Thoracic aorta (tissue), 2 donors: ENCODE results near the gene CMTM3. TPM values are rescaled to one million over a fixed set of nuclear protein-coding genes. Genes with fewer than 3 reads are reported as not detected.
"Not testable (repeated sequence)": the region's sequence is repeated elsewhere in the genome, so short reads cannot be mapped to it uniquely, and the experiment has no call there.

ENCODE experiments used
- ATAC-seq: fragments of 150-250 bp; one replicate; pipeline ENCODE4 v1.8.0; 2017; ENCODE audit warnings: low read depth; ENCODE audit not compliant: insufficient number of reproducible peaks, low FRiP score
- DNase-seq: peaks from one replicate; pipeline ENCODE4 v3.0.0-alpha.2; 2020; ENCODE audit warnings: low spot score
- H3K27ac ChIP-seq, 2 donors: fragments of 200-600 bp; sonication (generic); 1 replicate in 1 of 2; 2 replicates in 1 of 2; pipeline ENCODE4 v1.5.1; 2016; ENCODE audit warnings: mild to moderate bottlenecking in 2 of 2, moderate library complexity in 2 of 2
- H3K27me3 ChIP-seq: fragments of 200-600 bp; sonication (generic); replicated peaks from 2 replicates; pipeline ENCODE4 v1.6.0; 2016; ENCODE audit warnings: mild to moderate bottlenecking; ENCODE audit not compliant: insufficient read depth
- H3K36me3 ChIP-seq: fragments of 200-600 bp; sonication (generic); one replicate; pipeline ENCODE4 v1.5.1; 2016
- H3K4me1 ChIP-seq, 2 donors: fragments of 200-600 bp; sonication (generic); 1 replicate in 1 of 2; 2 replicates in 1 of 2; pipeline versions ENCODE4 v1.5.1 to v1.6.0; 2016; ENCODE audit warnings: low read depth in 2 of 2, mild to moderate bottlenecking in 1 of 2; ENCODE audit not compliant: control insufficient read depth in 1 of 2
- H3K4me3 ChIP-seq: fragments of 200-600 bp; sonication (generic); 2 replicates; pipeline ENCODE4 v1.5.1; 2016; ENCODE audit warnings: mild to moderate bottlenecking
- H3K9me3 ChIP-seq: fragments of 200-600 bp; sonication (generic); 2 replicates; pipeline ENCODE4 v1.5.1; 2016
- CTCF ChIP-seq: fragments of 200-600 bp; sonication (generic); IDR thresholded peaks from one replicate; pipeline ENCODE4 v1.5.1; 2019; ENCODE audit warnings: antibody characterized with exemption
- total RNA-seq, 2 donors: library from RNA; depleted of rRNA; stranded (reverse); fragments of >200 nt; gene quantifications; one replicate each; pipeline versions ENCODE4 v1.1.0 to v1.2.3, GENCODE V29; 2016

The CMTM3 gene
- total RNA-seq, 2 donors from 2014 or later = 16.6 to 20.7 TPM

DNA sequence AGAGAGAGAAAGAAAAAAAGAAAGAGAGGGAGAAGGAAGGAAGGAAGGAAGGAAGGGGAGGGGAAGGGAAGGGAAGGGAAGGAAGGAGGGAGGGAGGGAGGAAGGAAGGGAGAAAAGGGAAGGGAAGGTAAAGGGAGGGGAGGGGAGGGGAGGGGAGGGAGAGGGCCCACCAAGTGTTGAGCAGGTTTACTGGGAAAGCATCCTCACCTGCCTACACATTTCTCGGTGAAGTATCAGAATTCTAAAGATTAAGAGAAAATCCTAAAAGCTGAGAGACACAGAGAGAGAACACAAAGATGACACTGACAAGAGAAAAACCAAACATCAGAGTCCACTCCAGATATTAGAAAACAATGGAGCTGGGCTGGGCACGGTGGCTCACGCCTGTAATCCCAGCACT, 12.3 kb upstream of the CMTM3 start:
- ATAC-seq (no peak), DNase-seq (no peak)
- H3K27ac ChIP-seq = no peak overlapping the region
- TF ChIP-seq CTCF = no peak
- H3K9me3 ChIP-seq = no peaks in the 10 kb centered on the region
- no peaks in the 10 kb centered on the region for H3K4me1 ChIP-seq
- no peak overlapping the region for H3K4me3 ChIP-seq
- H3K36me3 ChIP-seq = no peaks in the 10 kb centered on the region
- no peaks in the 10 kb centered on the region for H3K27me3 ChIP-seq

GRCh38 chr16:66592814-66593213, 11.7 kb upstream of the CMTM3 start:
- DNase-seq (no peak), ATAC-seq (no peak)
- no peak overlapping the region for H3K4me3 ChIP-seq
- no peak for TF ChIP-seq CTCF
- H3K27ac ChIP-seq = no peak overlapping the region
- H3K9me3 ChIP-seq = no peaks in the 10 kb centered on the region
- H3K27me3 ChIP-seq = no peaks in the 10 kb centered on the region
- no peaks in the 10 kb centered on the region for H3K36me3 ChIP-seq
- H3K4me1 ChIP-seq = no peaks in the 10 kb centered on the region

GRCh38 chr16:66594739-66595138, 9.8 kb upstream of the CMTM3 start:
- H3K27me3 ChIP-seq = no peaks in the 10 kb centered on the region
- H3K9me3 ChIP-seq = no peaks in the 10 kb centered on the region
- H3K27ac ChIP-seq = no peak overlapping the region
- H3K36me3 ChIP-seq = no peaks in the 10 kb centered on the region
- H3K4me3 ChIP-seq = no peak overlapping the region
- no peak for ATAC-seq
- no peaks in the 10 kb centered on the region for H3K4me1 ChIP-seq
- no peak for DNase-seq
- no peak for TF ChIP-seq CTCF

DNA sequence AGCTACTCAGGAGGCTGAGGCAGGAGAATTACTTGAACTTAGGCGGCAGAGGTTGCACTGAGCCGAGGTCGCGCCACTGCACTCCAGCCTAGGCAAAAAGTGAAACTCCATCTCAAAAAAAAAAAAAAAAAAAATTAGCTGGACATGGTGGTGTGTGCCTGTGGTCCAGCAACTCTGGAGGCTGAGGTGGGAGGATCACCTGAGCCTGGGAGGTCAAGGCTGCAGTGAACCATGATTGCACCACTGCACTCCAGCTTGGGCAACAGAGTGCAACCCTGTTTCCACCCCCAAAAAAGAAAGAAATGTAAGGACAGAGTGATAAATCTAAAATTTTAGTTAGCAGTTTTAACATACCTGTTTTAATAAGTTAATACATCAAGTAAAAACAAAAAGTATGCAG, 7.9 kb upstream of the CMTM3 start:
- H3K9me3 ChIP-seq, H3K36me3 ChIP-seq, ATAC-seq, DNase-seq, H3K4me1 ChIP-seq, H3K27me3 ChIP-seq, H3K4me3 ChIP-seq, H3K27ac ChIP-seq: not testable (repeated sequence)

DNA sequence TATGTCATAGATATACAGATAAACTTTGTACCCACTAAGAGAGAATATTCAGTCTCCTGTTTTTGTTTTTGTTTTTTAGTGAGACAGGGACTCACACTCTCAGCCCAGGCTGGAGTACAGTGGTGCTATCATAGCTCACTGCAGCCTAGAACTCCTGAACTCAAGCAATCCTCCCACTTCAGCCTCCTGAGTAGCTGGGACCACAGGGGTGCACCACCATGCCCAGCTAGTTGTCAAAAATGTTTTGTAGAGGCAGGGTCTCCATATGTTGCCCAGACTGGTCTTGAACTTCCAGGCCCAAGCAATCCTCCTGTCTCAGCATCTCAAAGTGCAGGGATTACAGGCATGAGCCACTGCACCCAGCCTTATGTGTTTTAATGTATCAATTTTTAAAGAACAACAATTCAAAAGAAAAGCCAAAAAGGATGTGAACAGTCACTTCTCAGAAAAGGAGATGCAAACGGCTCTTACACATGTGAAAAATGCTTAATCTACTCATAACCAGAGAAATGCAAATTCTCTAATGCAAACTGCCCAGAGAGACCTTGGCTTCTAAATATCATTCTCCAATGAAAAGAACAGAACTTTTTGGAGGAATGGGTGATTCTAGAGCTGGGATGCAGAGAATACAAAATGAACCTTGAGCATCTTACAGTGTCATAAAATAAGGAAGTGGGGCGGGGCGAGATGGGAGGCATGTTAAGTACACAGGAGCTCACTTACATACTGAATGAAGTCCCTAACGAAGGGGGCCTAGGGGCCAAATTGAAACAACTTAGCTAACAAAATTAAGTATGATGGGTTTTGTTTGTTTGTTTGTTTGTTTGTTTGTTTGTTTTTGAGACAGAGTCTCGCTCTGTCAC, 7.3 kb upstream of the CMTM3 start:
- no peaks in the 10 kb centered on the region for H3K4me1 ChIP-seq
- TF ChIP-seq CTCF = no peak

GRCh38 chr16:66598111-66598510, 6.4 kb upstream of the CMTM3 start:
- H3K27me3 ChIP-seq = no peaks in the 10 kb centered on the region
- H3K27ac ChIP-seq = no peak overlapping the region
- ATAC-seq = no peak
- no peaks in the 10 kb centered on the region for H3K4me1 ChIP-seq
- no peaks in the 10 kb centered on the region for H3K36me3 ChIP-seq
- no peak for DNase-seq
- H3K9me3 ChIP-seq = no peaks in the 10 kb centered on the region
- TF ChIP-seq CTCF = no peak
- H3K4me3 ChIP-seq = no peak overlapping the region

More for the DNA sequence above, 7.3 kb upstream of the CMTM3 start:
- no peaks in the 10 kb centered on the region for H3K27me3 ChIP-seq
- DNase-seq (no peak), ATAC-seq (no peak)
- H3K9me3 ChIP-seq = no peaks in the 10 kb centered on the region
- H3K36me3 ChIP-seq = no peaks in the 10 kb centered on the region
- H3K4me3 ChIP-seq = no peak overlapping the region
- H3K27ac ChIP-seq = no peak overlapping the region
